NCI-H524 treated with DMSO at 0.1 percent for 48 hours (cell line): Measurements from ENCODE around the gene FOXO1.
"Not testable (repeated sequence)": the region's sequence is repeated elsewhere in the genome, so short reads cannot be mapped to it uniquely, and the experiment has no call there.

ENCODE experiments used
- DNase-seq: peaks from one replicate; lab custom pipeline; 2025; lab: John Stamatoyannopoulos, UW

The FOXO1 gene

GRCh38 chr13:40666045-40666932, at the start of gene FOXO1:
Gene FOXO1 (minus strand): TSS chr13:40666641. CDS start chr13:40666212, 429 bp downstream.
- DNase-seq, result no peak

- DNase-seq, result not testable (repeated sequence)
Observed at GRCh38 chr13:40714433-40714832, 48.0 kb upstream of the FOXO1 start.

GRCh38 chr13:40706439-40706838, 40.0 kb upstream of the FOXO1 start:
- no peak for DNase-seq

GRCh38 chr13:40697711-40698110, 31.3 kb upstream of the FOXO1 start:
- DNase-seq, result no peak

GRCh38 chr13:40694426-40694825, 28.0 kb upstream of the FOXO1 start:
- no peak for DNase-seq

GRCh38 chr13:40692946-40693345, 26.5 kb upstream of the FOXO1 start:
- DNase-seq, result no peak

- DNase-seq, result no peak
Observed at GRCh38 chr13:40688781-40689180, 22.3 kb upstream of the FOXO1 start.

- DNase-seq, result no peak
Observed at GRCh38 chr13:40682449-40683240, 16.2 kb upstream of the FOXO1 start.

- no peak for DNase-seq
Observed at GRCh38 chr13:40681341-40682146, 15.1 kb upstream of the FOXO1 start.

GRCh38 chr13:40680659-40681323, 14.3 kb upstream of the FOXO1 start:
- DNase-seq, result no peak

- no peak for DNase-seq
Observed at GRCh38 chr13:40679480-40679985, 13.1 kb upstream of the FOXO1 start.

GRCh38 chr13:40677064-40677463, 10.6 kb upstream of the FOXO1 start:
- no peak for DNase-seq

GRCh38 chr13:40676007-40676406, 9.6 kb upstream of the FOXO1 start:
- DNase-seq, result no peak

GRCh38 chr13:40673414-40673813, 7.0 kb upstream of the FOXO1 start:
- no peak for DNase-seq

GRCh38 chr13:40672765-40673397, 6.4 kb upstream of the FOXO1 start:
- DNase-seq, result no peak

- DNase-seq, result peak; percentile 13
Observed at GRCh38 chr13:40671956-40672764, 5.7 kb upstream of the FOXO1 start.

GRCh38 chr13:40670307-40670706, 3.9 kb upstream of the FOXO1 start:
- no peak for DNase-seq

GRCh38 chr13:40668335-40668734, 1.9 kb upstream of the FOXO1 start:
- no peak for DNase-seq

GRCh38 chr13:40667622-40667978, 1.2 kb upstream of the FOXO1 start:
- no peak for DNase-seq

GRCh38 chr13:40666933-40667621, 636 bp upstream of the FOXO1 start:
- no peak for DNase-seq
